ENCODE results near the gene THEMIS2.

The THEMIS2 gene

GRCh38 chr1:27878787-27879335 is 6.5 kb downstream of the THEMIS2 start:
- no peak for TF ChIP-seq CTCF (IDR thresholded peaks at IDR 0.05; ENCODE audit: low read depth, low read length, missing control alignments)
- in situ Hi-C loops (cut with HindIII; ENCODE audit: low pct_ligation_motif_present, low sequenced_read_pairs) = no loop called here
- Histone ChIP-seq H3K27ac (no peak overlapping the region), H3K27me3 (replicated peaks) (no peaks in the 10 kb centered on the region), H3K36me3 (replicated peaks) (no peaks in the 10 kb centered on the region), H3K4me3 (ENCODE audit: low read depth, low read length) (no peak overlapping the region)
- DNase-seq = no peak

GRCh38 chr1:27879374-27880082 is 7.2 kb downstream of the THEMIS2 start:
- in situ Hi-C loops (cut with HindIII; ENCODE audit: low pct_ligation_motif_present, low sequenced_read_pairs) = no loop called here
- no peak for TF ChIP-seq CTCF (IDR thresholded peaks at IDR 0.05; ENCODE audit: low read depth, low read length, missing control alignments)
- Histone ChIP-seq H3K4me3 (ENCODE audit: low read depth, low read length) (no peak overlapping the region), H3K27ac (no peak overlapping the region), H3K36me3 (replicated peaks) (no peaks in the 10 kb centered on the region), H3K27me3 (replicated peaks) (no peaks in the 10 kb centered on the region)
- DNase-seq = no peak

GRCh38 chr1:27882543-27882903 is 10.2 kb downstream of the THEMIS2 start:
- Histone ChIP-seq H3K4me3 (ENCODE audit: low read depth, low read length) (no peak overlapping the region), H3K27ac (no peak overlapping the region), H3K27me3 (replicated peaks) (no peaks in the 10 kb centered on the region), H3K36me3 (replicated peaks) (no peaks in the 10 kb centered on the region)
- DNase-seq = no peak
- in situ Hi-C loops (cut with HindIII; ENCODE audit: low pct_ligation_motif_present, low sequenced_read_pairs) = no loop called here
- no peak for TF ChIP-seq CTCF (IDR thresholded peaks at IDR 0.05; ENCODE audit: low read depth, low read length, missing control alignments)

GRCh38 chr1:27883536-27883935 is 11.2 kb downstream of the THEMIS2 start:
- DNase-seq = no peak
- H3K36me3 ChIP-seq (replicated peaks) = no peaks in the 10 kb centered on the region

GRCh38 chr1:27884006-27884954 is 11.9 kb downstream of the THEMIS2 start:
- H3K4me3 ChIP-seq (ENCODE audit: low read depth, low read length) = no peak overlapping the region
- no peaks in the 10 kb centered on the region for H3K36me3 ChIP-seq (replicated peaks)
- H3K27ac ChIP-seq = no peak overlapping the region
- DNase-seq = no peak
- TF ChIP-seq CTCF (IDR thresholded peaks at IDR 0.05; ENCODE audit: low read depth, low read length, missing control alignments) = no peak
- no peaks in the 10 kb centered on the region for H3K27me3 ChIP-seq (replicated peaks)
- in situ Hi-C loops (cut with HindIII; ENCODE audit: low pct_ligation_motif_present, low sequenced_read_pairs) = no loop called here

More at GRCh38 chr1:27883536-27883935, 11.2 kb downstream of the THEMIS2 start:
- no peak for TF ChIP-seq CTCF (IDR thresholded peaks at IDR 0.05; ENCODE audit: low read depth, low read length, missing control alignments)
- Histone ChIP-seq H3K27ac (no peak overlapping the region), H3K27me3 (replicated peaks) (no peaks in the 10 kb centered on the region), H3K4me3 (ENCODE audit: low read depth, low read length) (no peak overlapping the region)
- in situ Hi-C loops (cut with HindIII; ENCODE audit: low pct_ligation_motif_present, low sequenced_read_pairs) = no loop called here

Measured in brain microvascular endothelial cell (primary cell).